ENCODE results near the gene SPACA4.

The SPACA4 gene

DNA sequence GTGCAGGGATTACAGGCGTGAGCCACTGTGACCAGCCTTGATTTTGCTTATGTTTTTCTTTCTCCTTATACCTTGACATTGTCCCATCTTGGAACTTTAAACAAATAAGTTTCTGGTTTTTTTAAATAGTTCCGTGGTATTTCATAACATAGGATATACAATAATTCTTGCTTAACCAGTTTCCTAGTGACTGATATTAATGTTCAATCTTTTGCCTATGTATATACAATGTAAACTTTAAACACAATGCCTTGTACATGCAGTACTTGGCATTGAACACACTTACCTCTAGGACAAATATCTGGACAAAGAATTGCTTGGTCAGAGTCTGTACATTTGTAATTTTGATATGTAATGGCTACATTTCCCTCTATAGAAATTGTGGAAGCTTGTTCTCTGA is 24.4 kb upstream of the SPACA4 start:
- FAIRE-seq, result no peak
- DNase-seq (ENCODE audit: insufficient read length, low spot score), result no peak
- TF ChIP-seq POLR2A (IDR thresholded peaks at IDR 0.05; ENCODE audit: low read depth, low read length), result no peak

DNA sequence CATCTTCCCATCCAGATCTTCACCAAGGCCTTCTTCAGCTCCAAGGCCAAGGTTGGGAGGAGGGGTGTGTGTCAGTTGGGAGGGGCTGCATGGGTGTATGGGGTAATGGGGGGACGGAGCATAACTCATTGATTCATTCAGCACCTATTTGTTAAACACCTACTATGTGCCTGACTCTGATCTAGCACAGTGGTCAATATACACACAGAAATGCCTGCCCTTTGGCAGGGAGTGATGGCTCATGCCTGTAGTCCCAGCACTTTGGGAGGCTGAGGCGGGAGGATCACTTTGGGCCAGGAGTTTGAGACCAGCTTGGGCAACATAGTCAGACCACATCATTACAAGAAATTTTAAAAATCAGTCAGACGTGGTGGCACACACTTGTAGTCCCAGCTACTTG is 19.2 kb upstream of the SPACA4 start:
- TF ChIP-seq POLR2A (IDR thresholded peaks at IDR 0.05; ENCODE audit: low read depth, low read length), result no peak
- no peak for FAIRE-seq
- no peak for DNase-seq (ENCODE audit: insufficient read length, low spot score)

DNA sequence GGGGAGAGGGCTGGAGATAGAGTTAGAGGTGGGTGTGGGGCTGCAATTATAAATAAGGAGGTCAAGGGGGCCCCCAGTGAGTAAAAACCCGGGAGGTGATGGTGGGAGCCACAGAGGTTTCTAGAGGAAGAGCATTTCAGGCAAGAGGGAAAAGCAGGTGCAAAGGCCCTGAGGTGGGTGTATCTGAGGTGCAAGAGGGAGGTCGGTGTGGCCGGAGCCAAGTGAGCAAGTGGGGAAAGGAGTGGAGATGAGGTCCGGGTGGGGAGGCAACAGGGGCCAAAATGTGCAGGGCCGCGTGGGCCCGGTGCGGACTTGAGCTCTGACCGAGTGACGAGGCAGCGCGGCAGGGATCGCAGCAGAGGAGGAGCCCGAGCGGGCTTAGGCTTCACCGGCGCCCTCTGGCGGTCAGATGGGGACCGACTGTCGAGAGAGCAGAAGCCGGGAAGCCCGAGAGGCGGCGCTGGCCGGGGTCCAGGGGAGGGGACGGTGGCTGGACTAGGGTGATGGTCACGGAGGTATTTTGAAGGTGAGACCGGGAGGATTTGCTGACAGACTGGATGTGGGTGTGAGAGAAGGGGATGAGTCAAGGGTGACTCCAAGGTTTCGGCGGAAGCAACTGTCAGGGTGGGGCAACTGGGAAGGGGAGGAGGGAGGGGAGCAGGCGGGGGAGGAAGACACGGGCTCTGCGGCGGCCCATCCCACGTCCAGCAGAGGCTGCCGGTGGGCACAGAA is 17.7 kb upstream of the SPACA4 start:
- peak; percentile 38 for FAIRE-seq
- DNase-seq (ENCODE audit: insufficient read length, low spot score), result peak; percentile 65
- no peak for TF ChIP-seq POLR2A (IDR thresholded peaks at IDR 0.05; ENCODE audit: low read depth, low read length)

DNA sequence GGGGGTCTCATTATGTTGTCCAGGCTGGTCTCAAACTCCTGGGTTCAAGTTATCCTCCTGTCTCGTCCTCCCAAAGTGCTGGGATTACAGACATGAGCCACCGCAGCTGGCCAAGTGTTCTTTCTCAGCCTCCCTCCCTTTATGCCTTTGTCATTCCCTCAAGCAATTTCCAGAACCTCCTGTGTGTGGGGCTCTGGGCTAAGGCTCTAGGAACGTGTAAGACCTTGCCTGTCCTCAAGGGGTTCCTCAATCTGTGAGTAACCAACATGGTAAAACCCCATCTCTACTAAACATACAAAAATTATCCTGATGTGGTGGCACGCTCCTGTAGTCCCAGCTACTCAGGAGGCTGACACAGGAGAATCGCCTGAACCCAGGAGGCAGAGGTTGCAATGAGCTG is 15.5 kb upstream of the SPACA4 start:
- FAIRE-seq, result no peak
- DNase-seq (ENCODE audit: insufficient read length, low spot score), result no peak
- TF ChIP-seq POLR2A (IDR thresholded peaks at IDR 0.05; ENCODE audit: low read depth, low read length), result no peak

DNA sequence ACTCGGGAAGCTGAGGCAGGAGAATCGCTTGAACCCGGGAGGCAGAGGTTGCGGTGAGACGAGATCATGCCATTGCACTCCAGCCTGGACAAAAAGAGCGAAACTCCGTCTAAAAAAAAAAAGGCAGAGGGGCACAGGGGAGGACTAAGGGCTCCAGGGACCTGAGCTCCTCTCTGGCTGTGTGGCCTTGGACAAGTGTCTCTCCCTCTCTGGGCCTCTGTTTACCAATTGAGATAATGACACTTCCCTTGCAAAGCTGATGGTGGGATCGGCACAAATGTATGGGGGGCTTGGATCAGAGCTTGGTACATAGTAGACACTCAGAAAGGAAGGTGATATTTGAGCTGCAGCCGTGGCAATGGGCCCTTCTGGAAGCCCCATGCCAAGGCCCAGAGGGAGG is 11.4 kb upstream of the SPACA4 start:
- no peak for TF ChIP-seq POLR2A (IDR thresholded peaks at IDR 0.05; ENCODE audit: low read depth, low read length)
- no peak for FAIRE-seq
- DNase-seq (ENCODE audit: insufficient read length, low spot score), result no peak

DNA sequence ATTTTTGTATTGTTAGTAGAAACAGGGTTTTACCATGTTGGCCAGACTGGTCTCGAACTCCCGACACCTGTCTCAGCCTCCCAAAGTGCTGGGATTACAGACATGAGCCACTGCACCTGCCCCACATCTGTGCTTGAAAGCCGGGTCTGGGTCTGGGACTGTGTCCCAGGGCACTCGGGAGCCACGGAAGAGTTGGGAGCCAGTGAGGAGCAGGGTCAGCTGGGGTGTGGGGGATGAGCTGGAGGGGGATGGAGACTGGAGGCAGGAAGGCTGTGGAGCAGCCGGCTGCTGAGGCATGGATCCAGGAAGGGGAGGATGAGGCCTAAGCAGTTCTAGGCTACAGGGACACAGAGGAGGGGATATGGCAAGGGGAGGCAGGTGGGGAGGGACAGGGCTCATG is 10.7 kb upstream of the SPACA4 start:
- DNase-seq (ENCODE audit: insufficient read length, low spot score), result no peak
- no peak for TF ChIP-seq POLR2A (IDR thresholded peaks at IDR 0.05; ENCODE audit: low read depth, low read length)
- no peak for FAIRE-seq

DNA sequence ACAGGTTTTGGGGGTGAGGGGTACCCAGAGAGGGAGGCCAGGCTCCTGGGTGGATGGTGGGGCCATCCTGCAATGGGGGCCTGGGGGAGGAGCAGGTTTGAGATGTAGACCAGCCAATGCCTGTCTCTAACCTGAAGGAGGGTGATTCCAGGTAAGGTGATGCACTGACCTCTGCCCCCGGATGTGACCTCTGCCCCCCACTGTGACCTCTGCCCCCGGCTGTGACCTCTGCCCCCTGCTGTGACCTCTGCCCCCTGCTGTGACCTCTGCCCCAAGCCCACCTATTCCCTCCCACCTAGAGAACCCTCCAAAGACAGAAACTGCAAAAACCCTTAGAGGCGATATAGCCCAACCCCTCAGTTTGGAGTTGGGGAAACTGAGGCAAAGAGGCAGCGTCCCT is 10.3 kb upstream of the SPACA4 start:
- FAIRE-seq, result no peak
- DNase-seq (ENCODE audit: insufficient read length, low spot score), result no peak
- no peak for TF ChIP-seq POLR2A (IDR thresholded peaks at IDR 0.05; ENCODE audit: low read depth, low read length)

DNA sequence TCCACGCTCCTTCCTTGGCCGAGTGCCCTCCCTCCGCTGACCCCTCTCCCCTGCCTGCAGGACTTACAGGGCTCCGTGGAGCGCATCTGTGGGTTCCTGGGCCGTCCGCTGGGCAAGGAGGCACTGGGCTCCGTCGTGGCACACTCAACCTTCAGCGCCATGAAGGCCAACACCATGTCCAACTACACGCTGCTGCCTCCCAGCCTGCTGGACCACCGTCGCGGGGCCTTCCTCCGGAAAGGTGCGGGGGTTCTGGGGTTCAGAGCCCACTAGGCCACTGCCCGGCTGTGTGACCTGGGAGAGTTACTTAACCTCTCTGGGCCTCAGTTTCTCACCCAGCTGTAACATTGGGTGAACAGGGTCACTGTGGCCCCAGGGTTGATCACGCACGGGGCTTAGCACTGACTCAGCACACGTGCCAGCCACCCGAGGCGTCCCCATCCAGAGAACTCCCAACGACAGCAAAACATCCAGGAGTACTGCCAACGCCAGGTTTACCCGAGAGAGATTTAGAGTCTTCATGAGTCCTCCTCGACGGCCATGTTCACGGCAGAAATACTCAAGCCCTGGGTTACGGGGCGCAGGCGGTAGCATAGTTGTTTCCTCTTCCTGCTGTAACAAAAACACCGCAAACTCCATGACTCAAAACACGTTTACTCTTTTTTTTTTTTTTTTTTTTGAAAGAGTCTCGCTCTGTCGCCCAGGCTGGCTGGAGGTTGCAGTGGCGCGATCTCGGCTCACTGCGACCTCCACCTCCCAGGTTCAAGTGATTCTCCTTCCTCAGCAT is 9.7 kb upstream of the SPACA4 start:
- DNase-seq (ENCODE audit: insufficient read length, low spot score) (no peak), FAIRE-seq (no peak)
- TF ChIP-seq POLR2A (IDR thresholded peaks at IDR 0.05; ENCODE audit: low read depth, low read length), result no peak

DNA sequence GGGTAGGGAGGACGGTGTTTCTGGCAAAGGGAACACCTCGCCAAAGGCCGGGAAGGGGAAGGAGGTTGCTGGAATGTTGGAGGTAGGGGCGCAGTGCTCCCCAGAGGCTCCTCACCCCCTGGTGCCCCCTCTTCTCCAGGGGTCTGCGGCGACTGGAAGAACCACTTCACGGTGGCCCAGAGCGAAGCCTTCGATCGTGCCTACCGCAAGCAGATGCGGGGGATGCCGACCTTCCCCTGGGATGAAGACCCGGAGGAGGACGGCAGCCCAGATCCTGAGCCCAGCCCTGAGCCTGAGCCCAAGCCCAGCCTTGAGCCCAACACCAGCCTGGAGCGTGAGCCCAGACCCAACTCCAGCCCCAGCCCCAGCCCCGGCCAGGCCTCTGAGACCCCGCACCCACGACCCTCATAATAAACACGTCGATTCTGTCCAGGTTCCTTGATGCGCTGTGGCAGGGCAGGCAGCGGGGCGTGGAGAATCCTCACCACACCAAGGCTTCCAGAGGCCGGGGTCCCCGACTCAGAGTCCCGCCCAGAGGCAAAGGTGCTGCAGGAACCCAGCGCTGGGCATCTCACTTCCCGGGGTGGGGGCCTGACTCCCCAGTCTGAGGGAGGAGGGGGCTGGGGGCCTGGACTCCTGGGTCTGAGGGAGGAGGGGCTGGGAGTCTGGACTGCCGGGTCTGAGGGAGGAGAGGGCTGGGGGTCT is 7.4 kb upstream of the SPACA4 start:
- DNase-seq (ENCODE audit: insufficient read length, low spot score), result no peak
- no peak for FAIRE-seq
- TF ChIP-seq POLR2A (IDR thresholded peaks at IDR 0.05; ENCODE audit: low read depth, low read length), result no peak

DNA sequence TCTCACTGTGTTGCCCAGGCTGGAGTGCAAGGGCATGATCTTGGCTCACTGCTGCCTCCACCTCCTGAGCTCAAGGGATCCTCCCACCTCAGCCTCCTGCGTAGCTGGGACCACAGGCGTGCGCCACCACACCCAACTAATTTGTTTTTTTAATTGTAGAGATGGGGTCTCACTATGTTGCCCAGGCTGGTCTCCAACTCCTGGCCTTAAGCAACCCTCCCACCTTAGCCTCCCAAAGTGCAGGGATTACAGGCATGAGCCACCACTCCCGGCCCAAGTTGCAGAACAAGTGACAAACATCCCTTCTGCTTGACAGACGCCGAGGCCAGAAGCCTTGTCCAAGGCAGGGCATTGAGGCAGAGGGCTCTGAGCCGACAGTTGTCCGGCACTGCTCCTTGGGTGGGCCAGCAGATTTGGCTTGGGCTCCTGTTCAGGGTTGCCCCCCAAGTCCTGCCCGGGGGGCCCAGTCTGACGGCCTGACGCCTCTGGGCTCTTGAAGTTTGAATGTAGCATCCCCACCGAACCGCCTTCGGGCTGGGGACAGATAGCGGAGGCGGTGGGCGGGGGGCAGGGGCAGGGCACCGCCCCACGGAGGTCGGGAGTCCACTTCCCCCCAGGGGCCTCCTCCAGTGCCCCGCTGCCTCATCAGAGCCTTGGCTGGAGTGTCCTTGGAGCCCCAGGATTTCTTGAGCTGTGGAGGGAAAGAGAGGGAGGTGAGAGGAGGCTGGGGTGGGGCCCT is 5.7 kb upstream of the SPACA4 start:
- DNase-seq (ENCODE audit: insufficient read length, low spot score), result no peak
- no peak for FAIRE-seq
- no peak for TF ChIP-seq POLR2A (IDR thresholded peaks at IDR 0.05; ENCODE audit: low read depth, low read length)

DNA sequence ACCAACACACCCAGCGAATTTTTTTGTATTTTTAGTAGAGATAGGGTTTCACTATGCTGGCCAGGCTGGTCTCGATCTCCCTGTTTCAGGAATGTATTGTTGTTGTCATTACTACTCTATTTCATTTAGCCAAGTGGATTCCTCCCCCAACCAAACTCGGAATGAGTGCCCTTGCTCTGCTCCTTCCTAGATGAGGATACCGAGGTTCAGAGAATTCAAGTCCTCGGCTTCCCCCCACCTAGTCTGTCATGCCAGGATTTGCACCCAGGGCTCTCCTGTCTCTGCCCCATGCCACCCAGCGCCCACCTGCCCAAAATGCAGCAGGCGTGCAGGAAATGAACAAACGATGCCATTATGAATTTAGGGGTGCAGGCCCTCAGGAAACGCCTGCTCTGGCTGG is 3.5 kb upstream of the SPACA4 start:
- no peak for FAIRE-seq
- DNase-seq (ENCODE audit: insufficient read length, low spot score), result no peak
- TF ChIP-seq POLR2A (IDR thresholded peaks at IDR 0.05; ENCODE audit: low read depth, low read length), result no peak

DNA sequence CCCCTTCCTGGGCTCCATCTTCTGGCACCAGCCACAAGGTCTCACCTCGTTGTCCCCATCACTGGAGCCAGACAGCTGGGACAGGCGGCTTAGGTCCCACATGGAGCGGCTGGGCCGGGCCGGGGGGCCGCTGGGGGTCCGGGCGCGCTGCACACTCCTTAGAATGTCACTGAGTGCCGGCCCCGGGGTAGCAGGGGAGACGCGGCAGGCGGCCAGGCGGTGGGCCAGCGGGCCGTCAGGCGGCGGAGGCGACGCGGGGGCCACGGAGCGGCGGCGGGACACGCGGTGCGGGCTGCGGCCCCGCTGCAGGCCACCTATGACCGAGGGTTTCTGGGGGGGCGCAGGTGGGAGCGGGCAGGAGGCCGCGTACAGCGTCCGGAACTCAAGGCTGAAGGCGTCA is 3.1 kb upstream of the SPACA4 start:
- no peak for DNase-seq (ENCODE audit: insufficient read length, low spot score)
- FAIRE-seq, result no peak
- no peak for TF ChIP-seq POLR2A (IDR thresholded peaks at IDR 0.05; ENCODE audit: low read depth, low read length)

DNA sequence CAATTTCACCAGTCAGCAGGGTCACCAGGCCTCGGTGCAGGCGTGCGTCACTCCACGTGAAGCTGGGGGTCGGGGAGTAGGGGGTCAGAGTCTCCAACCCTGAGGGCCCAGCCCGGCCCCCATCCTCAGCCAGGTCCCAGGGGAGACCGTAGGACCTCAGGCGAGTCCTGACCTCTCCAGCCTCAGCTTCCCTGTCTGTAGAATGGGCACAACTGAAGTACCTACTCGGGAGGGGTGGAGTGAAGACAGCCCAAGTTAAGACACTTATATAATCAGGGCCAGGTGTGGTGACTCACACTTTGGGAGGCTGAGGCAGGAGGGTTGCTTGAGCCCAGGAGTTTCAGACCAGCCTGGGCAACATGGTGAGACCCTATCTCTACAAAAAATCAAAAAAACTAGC is 2.7 kb upstream of the SPACA4 start:
- no peak for DNase-seq (ENCODE audit: insufficient read length, low spot score)
- FAIRE-seq, result no peak
- no peak for TF ChIP-seq POLR2A (IDR thresholded peaks at IDR 0.05; ENCODE audit: low read depth, low read length)

DNA sequence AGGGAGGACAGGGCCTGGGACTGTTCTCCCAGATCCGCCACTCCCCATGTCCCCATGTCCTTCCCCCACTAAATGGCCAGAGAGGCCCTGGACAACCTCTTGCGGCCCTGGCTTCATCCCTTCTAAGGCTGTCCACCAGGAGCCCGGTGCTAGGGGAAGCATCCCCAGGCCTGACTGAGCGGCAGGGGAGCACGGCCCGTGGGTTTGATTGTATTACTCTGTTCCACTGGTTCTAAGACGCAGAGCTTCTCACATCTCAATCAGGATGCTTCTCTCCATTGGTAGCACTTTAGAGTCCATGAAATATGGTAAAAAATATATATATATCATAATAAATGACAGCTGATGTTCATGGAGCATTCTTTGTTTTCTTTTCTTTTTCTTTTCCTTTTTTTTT is 815 bp downstream of the SPACA4 start:
- DNase-seq (ENCODE audit: insufficient read length, low spot score) (no peak), FAIRE-seq (no peak)
- no peak for TF ChIP-seq POLR2A (IDR thresholded peaks at IDR 0.05; ENCODE audit: low read depth, low read length)

Measured in H54 (cell line).